ENCODE measurements around the gene PRR20G. TPM values are rescaled to one million over a fixed set of nuclear protein-coding genes. Genes with fewer than 3 reads are reported as not detected.

Gene PRR20G
- total RNA-seq, 1 donor from 2014 or later = not detected

- Mint-ChIP-seq H3K4me1 (no peaks in the 10 kb centered on the region), H3K27me3 (ENCODE audit: low read depth) (peaks cover 7% of the 10 kb centered on the region), H3K36me3 (no peaks in the 10 kb centered on the region), H3K27ac (no peak overlapping the region), H3K9me3 (peaks cover 26% of the 10 kb centered on the region), H3K4me3 (no peak overlapping the region)
- TF ChIP-seq, protein P1, sequence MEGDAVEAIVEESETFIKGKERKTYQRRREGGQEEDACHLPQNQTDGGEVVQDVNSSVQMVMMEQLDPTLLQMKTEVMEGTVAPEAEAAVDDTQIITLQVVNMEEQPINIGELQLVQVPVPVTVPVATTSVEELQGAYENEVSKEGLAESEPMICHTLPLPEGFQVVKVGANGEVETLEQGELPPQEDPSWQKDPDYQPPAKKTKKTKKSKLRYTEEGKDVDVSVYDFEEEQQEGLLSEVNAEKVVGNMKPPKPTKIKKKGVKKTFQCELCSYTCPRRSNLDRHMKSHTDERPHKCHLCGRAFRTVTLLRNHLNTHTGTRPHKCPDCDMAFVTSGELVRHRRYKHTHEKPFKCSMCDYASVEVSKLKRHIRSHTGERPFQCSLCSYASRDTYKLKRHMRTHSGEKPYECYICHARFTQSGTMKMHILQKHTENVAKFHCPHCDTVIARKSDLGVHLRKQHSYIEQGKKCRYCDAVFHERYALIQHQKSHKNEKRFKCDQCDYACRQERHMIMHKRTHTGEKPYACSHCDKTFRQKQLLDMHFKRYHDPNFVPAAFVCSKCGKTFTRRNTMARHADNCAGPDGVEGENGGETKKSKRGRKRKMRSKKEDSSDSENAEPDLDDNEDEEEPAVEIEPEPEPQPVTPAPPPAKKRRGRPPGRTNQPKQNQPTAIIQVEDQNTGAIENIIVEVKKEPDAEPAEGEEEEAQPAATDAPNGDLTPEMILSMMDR (IDR thresholded peaks at IDR 0.05; ENCODE audit: unreplicated experiment) = no peak
- DNase-seq (ENCODE audit: low spot score in 2 of 2, unreplicated experiment in 2 of 2) = no peak
These were observed 10.9 kb downstream of the PRR20G start for GRCh38 chr3:127276995-127277394.

DNA sequence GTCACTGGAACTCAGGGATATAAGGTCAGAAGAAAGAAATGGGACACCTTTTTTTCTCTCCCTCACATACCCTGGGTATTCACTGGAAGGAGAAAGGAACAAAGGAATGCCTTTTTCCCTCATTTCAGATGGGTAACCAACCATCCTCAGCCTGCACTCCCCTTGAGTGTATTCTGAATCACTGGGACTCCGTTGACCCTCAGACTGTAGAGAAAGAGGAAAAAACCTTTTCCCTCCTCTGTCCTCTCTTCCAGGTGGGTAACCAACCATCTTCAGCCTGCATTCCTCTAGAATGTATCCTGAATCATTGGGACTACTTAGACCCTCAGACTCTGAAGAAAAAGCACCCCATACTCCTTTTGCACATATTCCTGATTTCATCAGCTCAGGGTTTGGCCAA is 11.4 kb downstream of the PRR20G start:
- Mint-ChIP-seq H3K4me1 (no peaks in the 10 kb centered on the region), H3K9me3 (peaks cover 28% of the 10 kb centered on the region), H3K27me3 (ENCODE audit: low read depth) (peaks cover 10% of the 10 kb centered on the region), H3K36me3 (no peaks in the 10 kb centered on the region), H3K4me3 (no peak overlapping the region), H3K27ac (no peak overlapping the region)
- no peak for DNase-seq (ENCODE audit: low spot score in 2 of 2, unreplicated experiment in 2 of 2)
- TF ChIP-seq, protein P1 (IDR thresholded peaks at IDR 0.05; ENCODE audit: unreplicated experiment) = no peak

DNA sequence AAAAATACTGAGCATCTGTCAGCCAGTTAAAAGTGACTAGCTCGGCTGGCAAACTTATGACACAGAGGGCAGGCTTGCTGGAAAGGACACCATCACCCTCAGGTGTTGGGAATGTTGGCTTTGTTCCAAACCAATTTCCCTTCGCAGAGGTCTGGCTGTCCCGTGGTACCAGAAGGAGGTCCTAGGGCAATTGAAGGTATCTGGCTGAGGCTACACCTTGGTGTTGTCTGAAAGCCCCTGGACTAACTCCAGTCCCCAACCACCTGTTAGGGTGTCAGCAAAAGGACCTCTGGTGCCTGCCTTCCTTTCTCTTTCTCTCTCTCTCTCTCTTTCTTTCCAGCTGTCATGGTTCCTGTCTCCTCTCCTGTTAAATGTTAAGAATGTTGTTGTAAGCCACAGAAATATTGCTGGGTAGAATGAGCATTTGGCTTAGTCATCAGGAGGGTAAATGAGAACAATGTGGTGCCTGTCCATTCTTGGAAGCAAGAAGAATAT is 12.5 kb downstream of the PRR20G start:
- Mint-ChIP-seq H3K36me3 (no peaks in the 10 kb centered on the region), H3K27ac (no peak overlapping the region), H3K27me3 (ENCODE audit: low read depth) (peaks cover 10% of the 10 kb centered on the region), H3K9me3 (peaks cover 28% of the 10 kb centered on the region), H3K4me1 (no peaks in the 10 kb centered on the region), H3K4me3 (no peak overlapping the region)
- DNase-seq (ENCODE audit: low spot score in 2 of 2, unreplicated experiment in 2 of 2) = no peak
- TF ChIP-seq, protein P1 (IDR thresholded peaks at IDR 0.05; ENCODE audit: unreplicated experiment) = no peak

GRCh38 chr3:127274200-127274760 is 13.6 kb downstream of the PRR20G start:
- no peak for DNase-seq (ENCODE audit: low spot score in 2 of 2, unreplicated experiment in 2 of 2)
- TF ChIP-seq, protein P1 (IDR thresholded peaks at IDR 0.05; ENCODE audit: unreplicated experiment) = no peak
- H3K27ac Mint-ChIP-seq = no peak overlapping the region
- no peak overlapping the region for H3K4me3 Mint-ChIP-seq
- peaks cover 10% of the 10 kb centered on the region for H3K27me3 Mint-ChIP-seq (ENCODE audit: low read depth)
- no peaks in the 10 kb centered on the region for H3K4me1 Mint-ChIP-seq
- H3K9me3 Mint-ChIP-seq = peaks cover 37% of the 10 kb centered on the region
- no peaks in the 10 kb centered on the region for H3K36me3 Mint-ChIP-seq

- no peak for DNase-seq (ENCODE audit: low spot score in 2 of 2, unreplicated experiment in 2 of 2)
- no peaks in the 10 kb centered on the region for H3K4me1 Mint-ChIP-seq
- peaks cover 45% of the 10 kb centered on the region for H3K9me3 Mint-ChIP-seq
- TF ChIP-seq, protein P1 (IDR thresholded peaks at IDR 0.05; ENCODE audit: unreplicated experiment) = no peak
- H3K36me3 Mint-ChIP-seq = no peaks in the 10 kb centered on the region
- H3K27ac Mint-ChIP-seq = no peak overlapping the region
- no peak overlapping the region for H3K4me3 Mint-ChIP-seq
- peaks cover 8% of the 10 kb centered on the region for H3K27me3 Mint-ChIP-seq (ENCODE audit: low read depth)
These were observed 14.6 kb downstream of the PRR20G start for GRCh38 chr3:127273206-127273605.

Data from mesothelial cell of epicardium (in vitro differentiated cells).